Measurements from ENCODE around the gene UBE2E1. TPM values are rescaled to one million over a fixed set of nuclear protein-coding genes. Genes with fewer than 3 reads are reported as not detected.

UBE2E1 gene
- total and polyA plus RNA-seq, 2 donors (not counting 1 experiment from before 2014, with no cell fraction given) = 129 to 174 TPM

GRCh38 chr3:23884481-23884880 is 78.7 kb downstream of the UBE2E1 start:
- peaks cover 1% of the 10 kb centered on the region for H4K20me1 ChIP-seq (ENCODE audit: control insufficient read depth, extremely low read depth, insufficient read depth, low read length)
- no peak for DNase-seq (ENCODE audit: low read depth in 2 of 2)

DNA sequence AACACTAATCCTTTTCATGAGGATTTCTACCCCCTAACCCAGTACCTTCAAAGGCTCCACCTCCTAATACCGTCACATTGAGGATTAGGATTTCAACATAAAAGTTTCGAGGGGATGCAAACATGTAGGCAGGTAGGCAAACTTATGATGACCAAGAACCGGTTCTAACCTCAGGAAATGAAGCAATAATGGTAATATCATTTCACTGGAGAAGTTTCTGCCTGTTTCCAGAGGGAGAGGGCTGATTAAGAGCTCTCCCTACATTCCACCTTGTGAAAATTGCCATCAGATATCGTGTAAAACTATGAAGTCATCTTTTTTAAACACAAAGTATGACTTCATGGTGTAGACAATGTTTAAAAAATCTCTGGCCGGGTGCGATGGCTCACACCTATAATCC is 79.5 kb downstream of the UBE2E1 start:
- Histone ChIP-seq H3K27me3 (ENCODE audit: control insufficient read depth, insufficient read depth, low read length) (no peaks in the 10 kb centered on the region), H3K36me3 (ENCODE audit: control insufficient read depth, insufficient read depth, low read length) (peaks cover 3% of the 10 kb centered on the region), H4K20me1 (ENCODE audit: control insufficient read depth, extremely low read depth, insufficient read depth, low read length) (peaks cover 1% of the 10 kb centered on the region), H3K4me2 (ENCODE audit: extremely low read depth, insufficient read depth, low read length) (no peak overlapping the region), H3K9ac (ENCODE audit: insufficient read depth, low read length) (no peak overlapping the region), H3K27ac (ENCODE audit: insufficient read depth, low read length) (no peak overlapping the region), H3K9me3 (ENCODE audit: control insufficient read depth, insufficient read depth, low read depth, low read length) (no peaks in the 10 kb centered on the region), H3K4me3 (replicated peaks in 1 of 4; ENCODE audit: control extremely low read depth in 1 of 4, insufficient read depth in 1 of 4, low read depth in 3 of 4, low read length in 4 of 4) (no peak overlapping the region), H2AFZ (ENCODE audit: low read length) (no peak overlapping the region), H3K79me2 (ENCODE audit: control insufficient read depth, insufficient read depth, low read length) (no peaks in the 10 kb centered on the region), H3K4me1 (ENCODE audit: control insufficient read depth, extremely low read depth, insufficient read depth, low read length) (no peaks in the 10 kb centered on the region)
- no peak for DNase-seq (ENCODE audit: low read depth in 2 of 2)
- TF ChIP-seq, protein P1, sequence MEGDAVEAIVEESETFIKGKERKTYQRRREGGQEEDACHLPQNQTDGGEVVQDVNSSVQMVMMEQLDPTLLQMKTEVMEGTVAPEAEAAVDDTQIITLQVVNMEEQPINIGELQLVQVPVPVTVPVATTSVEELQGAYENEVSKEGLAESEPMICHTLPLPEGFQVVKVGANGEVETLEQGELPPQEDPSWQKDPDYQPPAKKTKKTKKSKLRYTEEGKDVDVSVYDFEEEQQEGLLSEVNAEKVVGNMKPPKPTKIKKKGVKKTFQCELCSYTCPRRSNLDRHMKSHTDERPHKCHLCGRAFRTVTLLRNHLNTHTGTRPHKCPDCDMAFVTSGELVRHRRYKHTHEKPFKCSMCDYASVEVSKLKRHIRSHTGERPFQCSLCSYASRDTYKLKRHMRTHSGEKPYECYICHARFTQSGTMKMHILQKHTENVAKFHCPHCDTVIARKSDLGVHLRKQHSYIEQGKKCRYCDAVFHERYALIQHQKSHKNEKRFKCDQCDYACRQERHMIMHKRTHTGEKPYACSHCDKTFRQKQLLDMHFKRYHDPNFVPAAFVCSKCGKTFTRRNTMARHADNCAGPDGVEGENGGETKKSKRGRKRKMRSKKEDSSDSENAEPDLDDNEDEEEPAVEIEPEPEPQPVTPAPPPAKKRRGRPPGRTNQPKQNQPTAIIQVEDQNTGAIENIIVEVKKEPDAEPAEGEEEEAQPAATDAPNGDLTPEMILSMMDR (conservative IDR thresholded peaks at IDR 0.05 in 1 of 2, IDR thresholded peaks at IDR 0.05 in 1 of 2; ENCODE audit: low read depth in 1 of 2, low read length in 2 of 2) = no peak
- TF ChIP-seq EZH2 (IDR thresholded peaks at IDR 0.05; ENCODE audit: low read length, missing control alignments) = no peak

More at GRCh38 chr3:23884481-23884880, 78.7 kb downstream of the UBE2E1 start:
- H3K79me2 ChIP-seq (ENCODE audit: control insufficient read depth, insufficient read depth, low read length) = no peaks in the 10 kb centered on the region
- H3K4me1 ChIP-seq (ENCODE audit: control insufficient read depth, extremely low read depth, insufficient read depth, low read length) = no peaks in the 10 kb centered on the region
- no peaks in the 10 kb centered on the region for H3K36me3 ChIP-seq (ENCODE audit: control insufficient read depth, insufficient read depth, low read length)
- H3K4me2 ChIP-seq (ENCODE audit: extremely low read depth, insufficient read depth, low read length) = no peak overlapping the region
- no peaks in the 10 kb centered on the region for H3K9me3 ChIP-seq (ENCODE audit: control insufficient read depth, insufficient read depth, low read depth, low read length)
- no peak overlapping the region for H2AFZ ChIP-seq (ENCODE audit: low read length)
- no peak overlapping the region for H3K27ac ChIP-seq (ENCODE audit: insufficient read depth, low read length)
- no peak overlapping the region for H3K4me3 ChIP-seq (replicated peaks in 1 of 4; ENCODE audit: control extremely low read depth in 1 of 4, insufficient read depth in 1 of 4, low read depth in 3 of 4, low read length in 4 of 4)
- H3K9ac ChIP-seq (ENCODE audit: insufficient read depth, low read length) = no peak overlapping the region
- TF ChIP-seq, protein P1 (conservative IDR thresholded peaks at IDR 0.05 in 1 of 2, IDR thresholded peaks at IDR 0.05 in 1 of 2; ENCODE audit: low read depth in 1 of 2, low read length in 2 of 2) = peak in 1 of 2 donors; percentile 17
- TF ChIP-seq EZH2 (IDR thresholded peaks at IDR 0.05; ENCODE audit: low read length, missing control alignments) = no peak
- H3K27me3 ChIP-seq (ENCODE audit: control insufficient read depth, insufficient read depth, low read length) = no peaks in the 10 kb centered on the region

GRCh38 chr3:23886311-23886710 is 80.6 kb downstream of the UBE2E1 start:
- no peak overlapping the region for H3K4me3 ChIP-seq (replicated peaks in 1 of 4; ENCODE audit: control extremely low read depth in 1 of 4, insufficient read depth in 1 of 4, low read depth in 3 of 4, low read length in 4 of 4)
- TF ChIP-seq, protein P1 (conservative IDR thresholded peaks at IDR 0.05 in 1 of 2, IDR thresholded peaks at IDR 0.05 in 1 of 2; ENCODE audit: low read depth in 1 of 2, low read length in 2 of 2) = no peak
- TF ChIP-seq EZH2 (IDR thresholded peaks at IDR 0.05; ENCODE audit: low read length, missing control alignments) = no peak
- H3K4me1 ChIP-seq (ENCODE audit: control insufficient read depth, extremely low read depth, insufficient read depth, low read length) = no peaks in the 10 kb centered on the region
- no peak overlapping the region for H2AFZ ChIP-seq (ENCODE audit: low read length)
- H3K79me2 ChIP-seq (ENCODE audit: control insufficient read depth, insufficient read depth, low read length) = no peaks in the 10 kb centered on the region
- DNase-seq (ENCODE audit: low read depth in 2 of 2) = no peak
- no peak overlapping the region for H3K4me2 ChIP-seq (ENCODE audit: extremely low read depth, insufficient read depth, low read length)
- peaks cover 3% of the 10 kb centered on the region for H3K36me3 ChIP-seq (ENCODE audit: control insufficient read depth, insufficient read depth, low read length)
- no peak overlapping the region for H3K27ac ChIP-seq (ENCODE audit: insufficient read depth, low read length)
- H4K20me1 ChIP-seq (ENCODE audit: control insufficient read depth, extremely low read depth, insufficient read depth, low read length) = peaks cover 1% of the 10 kb centered on the region
- H3K27me3 ChIP-seq (ENCODE audit: control insufficient read depth, insufficient read depth, low read length) = no peaks in the 10 kb centered on the region
- H3K9me3 ChIP-seq (ENCODE audit: control insufficient read depth, insufficient read depth, low read depth, low read length) = no peaks in the 10 kb centered on the region
- no peak overlapping the region for H3K9ac ChIP-seq (ENCODE audit: insufficient read depth, low read length)

All from fibroblast of lung (primary cell).